ENCODE data around the gene IGSF23.
"Not testable (repeated sequence)": the region's sequence is repeated elsewhere in the genome, so short reads cannot be mapped to it uniquely, and the experiment has no call there.

IGSF23 gene

GRCh38 chr19:44631611-44632010 lies 18.2 kb downstream of the IGSF23 start:
- H3K27me3 ChIP-seq (ENCODE audit: low read depth, low read length); H3K4me3 ChIP-seq (ENCODE audit: low read depth in 1 of 2, low read length in 2 of 2); H3K27ac ChIP-seq (ENCODE audit: low read length); H3K4me1 ChIP-seq (ENCODE audit: control insufficient read depth in 1 of 2, insufficient read depth in 2 of 2, low read length in 2 of 2); H3K36me3 ChIP-seq (ENCODE audit: control insufficient read depth in 1 of 2, insufficient read depth in 2 of 2, low read length in 2 of 2); H3K9me3 ChIP-seq (ENCODE audit: control insufficient read depth in 1 of 2, low read length in 2 of 2): not testable (repeated sequence)

- H3K27ac ChIP-seq (ENCODE audit: low read length); H3K4me1 ChIP-seq (ENCODE audit: control insufficient read depth in 1 of 2, insufficient read depth in 2 of 2, low read length in 2 of 2); H3K4me3 ChIP-seq (ENCODE audit: low read depth in 1 of 2, low read length in 2 of 2); H3K9me3 ChIP-seq (ENCODE audit: control insufficient read depth in 1 of 2, low read length in 2 of 2); H3K36me3 ChIP-seq (ENCODE audit: control insufficient read depth in 1 of 2, insufficient read depth in 2 of 2, low read length in 2 of 2); H3K27me3 ChIP-seq (ENCODE audit: low read depth, low read length): not testable (repeated sequence)
These were observed 20.7 kb downstream of the IGSF23 start for GRCh38 chr19:44634058-44634457.

- no peaks in the 10 kb centered on the region for H3K36me3 ChIP-seq (ENCODE audit: control insufficient read depth in 1 of 2, insufficient read depth in 2 of 2, low read length in 2 of 2)
- no peaks in the 10 kb centered on the region for H3K27me3 ChIP-seq (ENCODE audit: low read depth, low read length)
- H3K27ac ChIP-seq (ENCODE audit: low read length) = no peak overlapping the region
- H3K4me1 ChIP-seq (ENCODE audit: control insufficient read depth in 1 of 2, insufficient read depth in 2 of 2, low read length in 2 of 2) = no peaks in the 10 kb centered on the region
- no peak overlapping the region for H3K4me3 ChIP-seq (ENCODE audit: low read depth in 1 of 2, low read length in 2 of 2)
- no peaks in the 10 kb centered on the region for H3K9me3 ChIP-seq (ENCODE audit: control insufficient read depth in 1 of 2, low read length in 2 of 2)
These were observed 21.4 kb downstream of the IGSF23 start for GRCh38 chr19:44634785-44635184.

GRCh38 chr19:44635581-44636438 lies 22.4 kb downstream of the IGSF23 start:
- Histone ChIP-seq H3K4me1 (ENCODE audit: control insufficient read depth in 1 of 2, insufficient read depth in 2 of 2, low read length in 2 of 2) (no peaks in the 10 kb centered on the region), H3K36me3 (ENCODE audit: control insufficient read depth in 1 of 2, insufficient read depth in 2 of 2, low read length in 2 of 2) (no peaks in the 10 kb centered on the region), H3K27me3 (ENCODE audit: low read depth, low read length) (no peaks in the 10 kb centered on the region), H3K4me3 (ENCODE audit: low read depth in 1 of 2, low read length in 2 of 2) (no peak overlapping the region), H3K9me3 (ENCODE audit: control insufficient read depth in 1 of 2, low read length in 2 of 2) (no peaks in the 10 kb centered on the region), H3K27ac (ENCODE audit: low read length) (no peak overlapping the region)

- no peaks in the 10 kb centered on the region for H3K27me3 ChIP-seq (ENCODE audit: low read depth, low read length)
- H3K4me1 ChIP-seq (ENCODE audit: control insufficient read depth in 1 of 2, insufficient read depth in 2 of 2, low read length in 2 of 2) = no peaks in the 10 kb centered on the region
- H3K4me3 ChIP-seq (ENCODE audit: low read depth in 1 of 2, low read length in 2 of 2) = no peak overlapping the region
- H3K9me3 ChIP-seq (ENCODE audit: control insufficient read depth in 1 of 2, low read length in 2 of 2) = no peaks in the 10 kb centered on the region
- H3K36me3 ChIP-seq (ENCODE audit: control insufficient read depth in 1 of 2, insufficient read depth in 2 of 2, low read length in 2 of 2) = no peaks in the 10 kb centered on the region
- no peak overlapping the region for H3K27ac ChIP-seq (ENCODE audit: low read length)
These were observed 23.4 kb downstream of the IGSF23 start for GRCh38 chr19:44636439-44637389.

GRCh38 chr19:44637390-44637764 lies 24.0 kb downstream of the IGSF23 start:
- H3K27ac ChIP-seq (ENCODE audit: low read length) = no peak overlapping the region
- H3K27me3 ChIP-seq (ENCODE audit: low read depth, low read length) = no peaks in the 10 kb centered on the region
- H3K36me3 ChIP-seq (ENCODE audit: control insufficient read depth in 1 of 2, insufficient read depth in 2 of 2, low read length in 2 of 2) = no peaks in the 10 kb centered on the region
- H3K4me3 ChIP-seq (ENCODE audit: low read depth in 1 of 2, low read length in 2 of 2) = no peak overlapping the region
- H3K4me1 ChIP-seq (ENCODE audit: control insufficient read depth in 1 of 2, insufficient read depth in 2 of 2, low read length in 2 of 2) = no peaks in the 10 kb centered on the region
- no peaks in the 10 kb centered on the region for H3K9me3 ChIP-seq (ENCODE audit: control insufficient read depth in 1 of 2, low read length in 2 of 2)

GRCh38 chr19:44640518-44640917 lies 27.2 kb downstream of the IGSF23 start:
- Histone ChIP-seq H3K36me3 (ENCODE audit: control insufficient read depth in 1 of 2, insufficient read depth in 2 of 2, low read length in 2 of 2) (no peaks in the 10 kb centered on the region), H3K27ac (ENCODE audit: low read length) (no peak overlapping the region), H3K9me3 (ENCODE audit: control insufficient read depth in 1 of 2, low read length in 2 of 2) (no peaks in the 10 kb centered on the region), H3K27me3 (ENCODE audit: low read depth, low read length) (no peaks in the 10 kb centered on the region), H3K4me3 (ENCODE audit: low read depth in 1 of 2, low read length in 2 of 2) (no peak overlapping the region), H3K4me1 (ENCODE audit: control insufficient read depth in 1 of 2, insufficient read depth in 2 of 2, low read length in 2 of 2) (no peaks in the 10 kb centered on the region)

- Histone ChIP-seq H3K36me3 (ENCODE audit: control insufficient read depth in 1 of 2, insufficient read depth in 2 of 2, low read length in 2 of 2) (no peaks in the 10 kb centered on the region), H3K4me1 (ENCODE audit: control insufficient read depth in 1 of 2, insufficient read depth in 2 of 2, low read length in 2 of 2) (peaks cover 0 to 4% of the 10 kb centered on the region in 2 donors), H3K9me3 (ENCODE audit: control insufficient read depth in 1 of 2, low read length in 2 of 2) (no peaks in the 10 kb centered on the region), H3K27ac (ENCODE audit: low read length) (no peak overlapping the region), H3K4me3 (ENCODE audit: low read depth in 1 of 2, low read length in 2 of 2) (no peak overlapping the region), H3K27me3 (ENCODE audit: low read depth, low read length) (no peaks in the 10 kb centered on the region)
These were observed 28.3 kb downstream of the IGSF23 start for GRCh38 chr19:44641501-44642265.

GRCh38 chr19:44642377-44642776 lies 29.0 kb downstream of the IGSF23 start:
- H3K9me3 ChIP-seq (ENCODE audit: control insufficient read depth in 1 of 2, low read length in 2 of 2) = no peaks in the 10 kb centered on the region
- H3K27ac ChIP-seq (ENCODE audit: low read length) = no peak overlapping the region
- H3K4me1 ChIP-seq (ENCODE audit: control insufficient read depth in 1 of 2, insufficient read depth in 2 of 2, low read length in 2 of 2) = peaks cover 0 to 8% of the 10 kb centered on the region in 2 donors
- H3K4me3 ChIP-seq (ENCODE audit: low read depth in 1 of 2, low read length in 2 of 2) = no peak overlapping the region
- no peaks in the 10 kb centered on the region for H3K36me3 ChIP-seq (ENCODE audit: control insufficient read depth in 1 of 2, insufficient read depth in 2 of 2, low read length in 2 of 2)
- no peaks in the 10 kb centered on the region for H3K27me3 ChIP-seq (ENCODE audit: low read depth, low read length)

- Histone ChIP-seq H3K27me3 (ENCODE audit: low read depth, low read length) (no peaks in the 10 kb centered on the region), H3K36me3 (ENCODE audit: control insufficient read depth in 1 of 2, insufficient read depth in 2 of 2, low read length in 2 of 2) (no peaks in the 10 kb centered on the region), H3K9me3 (ENCODE audit: control insufficient read depth in 1 of 2, low read length in 2 of 2) (no peaks in the 10 kb centered on the region), H3K27ac (ENCODE audit: low read length) (peak within 1 kb of the TSS; percentile 60), H3K4me3 (ENCODE audit: low read depth in 1 of 2, low read length in 2 of 2) (peak within 1 kb of the TSS; percentile 68 to 93), H3K4me1 (ENCODE audit: control insufficient read depth in 1 of 2, insufficient read depth in 2 of 2, low read length in 2 of 2) (peaks cover 0 to 18% of the 10 kb centered on the region in 2 donors)
These were observed 30.4 kb downstream of the IGSF23 start, which contains the start of gene PVR for GRCh38 chr19:44643605-44644401. Gene PVR, plus strand, starts transcription at chr19:44643910. Its CDS starts 187 bp downstream, at chr19:44644097.
